Astrocyte (in vitro differentiated cells and primary cell): ENCODE data around the gene APBB2.

ENCODE experiments used
- CTCF ChIP-seq: IDR thresholded peaks from 2 replicates; pipeline ENCODE4 v1.5.1; 2011; ENCODE audit warnings: low read depth, mild to moderate bottlenecking, inconsistent platforms, low read length, moderate library complexity; ENCODE audit not compliant: insufficient read depth
- EZH2 ChIP-seq: IDR thresholded peaks from 2 replicates; pipeline ENCODE4 v1.6.1; 2012; ENCODE audit warnings: mild to moderate bottlenecking, low read length, inconsistent platforms; ENCODE audit not compliant: insufficient read depth

- TF ChIP-seq CTCF = no peak
- TF ChIP-seq EZH2 = no peak
Measured at GRCh38 chr4:40952217-40952616, 262.1 kb downstream of the APBB2 start.
